Right renal pelvis (tissue), 4 donors: ENCODE results near the gene PARVB. TPM values are rescaled to one million over a fixed set of nuclear protein-coding genes. Genes with fewer than 3 reads are reported as not detected.

Source experiments
- DNase-seq, 4 donors: peaks; one replicate each; pipeline ENCODE4 v3.0.0-alpha.2; 2013; ENCODE audit warnings: low read depth in 4 of 4, low spot score in 3 of 4, missing footprints in 1 of 4
- polyA plus RNA-seq, 4 donors: library from polyadenylated mRNA; unstranded; fragments of 120-200 nt; gene quantifications; one replicate each; pipeline ENCODE4 v1.2.1, GENCODE V29; 2013; ENCODE audit not compliant: insufficient read length in 4 of 4

Gene PARVB
- polyA plus RNA-seq, 4 donors, result 21.2 to 25.0 (median 23.0) TPM

- DNase-seq, result no peak
These were observed 127.6 kb downstream of the PARVB start for GRCh38 chr22:44151676-44152075.

DNA sequence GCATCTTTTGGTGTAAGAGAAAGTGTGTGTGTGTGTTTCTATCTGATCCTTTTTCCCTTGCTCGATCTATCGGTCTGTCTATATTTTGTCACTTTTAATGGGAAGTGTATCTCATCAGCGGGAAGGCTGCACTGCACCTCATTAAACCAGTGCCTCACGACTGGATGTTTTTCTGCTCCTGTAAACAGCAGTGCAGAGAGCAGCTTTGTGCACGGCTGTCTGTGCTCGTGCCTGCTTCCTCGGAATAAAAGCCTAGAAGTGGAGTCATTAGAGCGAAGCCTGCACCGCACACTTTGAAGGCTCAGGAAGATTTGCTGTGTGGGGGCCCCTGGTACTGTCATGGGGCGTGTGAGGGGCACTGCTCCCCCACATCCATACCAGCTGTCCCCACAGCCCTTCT, 129.6 kb downstream of the PARVB start:
- DNase-seq, result no peak

DNA sequence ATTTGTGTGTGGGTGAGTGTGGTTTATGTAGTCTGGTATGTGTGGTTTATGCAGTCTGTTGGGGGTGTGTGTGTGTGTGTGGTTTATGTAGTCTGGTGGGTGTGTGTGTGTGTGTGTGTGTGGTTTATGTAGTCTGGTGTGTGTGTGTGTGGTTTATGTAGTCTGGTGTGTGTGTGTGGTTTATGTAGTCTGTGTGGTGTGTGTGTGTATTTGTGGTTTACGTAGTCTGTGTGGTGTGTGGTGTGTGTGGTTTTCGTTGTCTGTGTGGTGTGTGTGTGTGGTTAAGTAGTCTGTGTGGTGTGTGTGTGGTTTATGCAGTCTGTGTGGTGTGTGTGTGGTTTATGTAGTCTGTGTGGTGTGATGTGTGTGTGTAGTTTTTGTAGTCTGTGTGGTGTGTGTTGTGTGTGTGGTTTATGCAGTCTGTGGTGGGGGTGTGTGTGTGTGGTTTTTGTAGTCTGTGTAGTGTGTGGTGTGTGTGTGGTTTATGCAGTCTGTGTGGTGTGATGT, 130.4 kb downstream of the PARVB start:
- no peak for DNase-seq

- DNase-seq, result no peak
These were observed 131.0 kb downstream of the PARVB start for GRCh38 chr22:44155115-44155514.

DNA sequence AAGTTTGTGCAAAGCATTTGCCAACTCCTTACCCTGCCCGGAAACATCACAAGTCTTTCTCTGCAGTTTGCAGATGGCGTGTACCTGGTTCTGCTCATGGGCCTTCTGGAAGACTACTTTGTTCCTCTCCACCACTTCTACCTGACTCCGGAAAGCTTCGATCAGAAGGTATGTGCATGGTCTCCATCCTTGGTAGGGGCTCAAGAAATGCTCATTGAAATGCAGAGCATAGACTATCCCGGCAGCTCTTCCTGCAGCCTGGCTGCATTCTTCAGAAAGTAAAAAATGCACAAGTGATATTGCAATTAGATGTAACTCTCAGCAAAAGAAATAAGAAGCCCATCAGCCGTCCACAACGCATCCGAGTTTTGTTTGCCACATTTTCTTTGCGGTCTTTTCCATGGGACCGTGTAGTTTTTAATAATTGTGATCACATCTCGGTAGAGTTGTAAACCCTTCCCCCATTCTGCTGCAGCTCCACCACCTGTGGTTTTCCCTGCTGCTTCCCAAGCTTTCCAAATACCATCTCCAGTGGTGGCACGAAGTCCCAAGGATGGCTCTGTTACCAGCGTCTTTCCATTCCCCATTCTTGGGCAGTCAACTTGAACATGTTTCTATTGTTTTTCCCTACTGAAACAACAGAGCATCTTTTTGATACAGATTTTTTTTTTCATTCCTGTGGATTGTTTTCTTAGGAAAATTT, 134.0 kb downstream of the PARVB start:
- no peak for DNase-seq

DNA sequence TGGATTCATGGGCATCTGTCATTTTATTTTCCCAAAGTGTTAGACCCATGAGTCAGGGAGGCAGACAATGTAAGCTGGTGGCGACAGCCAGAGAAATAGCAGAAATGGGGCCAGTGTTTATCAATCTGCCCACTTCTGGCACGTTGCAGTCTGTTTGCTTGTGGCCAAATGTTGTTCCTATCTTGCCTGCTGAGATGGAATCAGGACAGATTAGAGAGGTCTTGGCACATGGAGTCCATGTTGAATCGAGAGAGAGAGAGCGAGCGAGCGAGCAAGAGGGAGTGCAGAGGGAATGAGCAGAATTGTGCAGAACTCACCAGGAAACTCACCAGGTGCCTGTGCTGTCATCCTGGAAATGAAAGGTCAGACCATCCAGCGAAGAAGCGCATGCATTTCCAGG, 134.7 kb downstream of the PARVB start:
- no peak for DNase-seq

- DNase-seq, result no peak
These were observed 135.1 kb downstream of the PARVB start for GRCh38 chr22:44159221-44159620.

DNA sequence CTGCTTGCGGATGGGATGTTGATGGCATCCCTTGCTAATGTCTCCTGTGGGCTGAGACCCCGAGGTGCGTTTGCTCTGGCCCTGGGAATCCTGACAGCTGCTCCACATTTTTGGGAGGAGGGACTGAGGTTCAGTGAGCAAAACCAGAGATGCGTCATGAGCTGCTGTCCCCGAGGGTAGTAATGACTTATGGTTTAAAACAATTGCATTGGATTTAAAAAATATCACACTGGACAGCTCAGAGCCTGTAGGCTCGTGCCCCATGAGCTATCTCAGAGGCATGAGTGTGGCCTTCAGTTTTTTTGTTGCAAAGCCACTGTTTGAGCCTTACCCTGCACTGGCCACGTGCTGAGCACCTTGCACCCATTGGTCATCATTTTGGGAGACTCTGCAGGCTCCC, 135.7 kb downstream of the PARVB start:
- DNase-seq, result no peak

- no peak for DNase-seq
These were observed 136.3 kb downstream of the PARVB start for GRCh38 chr22:44160421-44160820.

DNA sequence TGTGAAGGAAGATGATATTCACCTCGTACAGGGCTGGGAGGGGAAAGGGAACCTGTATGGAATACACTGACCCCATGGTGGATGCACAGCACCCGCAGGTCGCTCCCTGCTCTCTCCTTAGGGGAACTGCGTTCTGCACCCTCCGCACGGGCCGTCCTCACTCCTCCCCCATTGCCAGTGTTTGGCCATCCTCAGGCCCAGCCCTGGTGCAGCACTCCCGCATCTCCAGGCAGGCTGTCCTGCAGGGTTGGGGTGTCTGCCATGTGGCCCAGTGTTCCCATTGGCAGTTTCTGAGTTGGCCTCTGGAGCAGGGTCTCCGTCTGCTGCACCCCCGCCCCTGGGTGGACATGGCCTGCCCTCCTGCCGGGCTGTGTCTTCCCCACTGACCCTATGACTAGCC, 137.6 kb downstream of the PARVB start:
- no peak for DNase-seq

- no peak for DNase-seq
These were observed 138.9 kb downstream of the PARVB start for GRCh38 chr22:44162960-44163359.

GRCh38 chr22:44163536-44163935, 139.4 kb downstream of the PARVB start:
- no peak for DNase-seq

GRCh38 chr22:44164031-44164430, 139.9 kb downstream of the PARVB start:
- DNase-seq, result no peak

DNA sequence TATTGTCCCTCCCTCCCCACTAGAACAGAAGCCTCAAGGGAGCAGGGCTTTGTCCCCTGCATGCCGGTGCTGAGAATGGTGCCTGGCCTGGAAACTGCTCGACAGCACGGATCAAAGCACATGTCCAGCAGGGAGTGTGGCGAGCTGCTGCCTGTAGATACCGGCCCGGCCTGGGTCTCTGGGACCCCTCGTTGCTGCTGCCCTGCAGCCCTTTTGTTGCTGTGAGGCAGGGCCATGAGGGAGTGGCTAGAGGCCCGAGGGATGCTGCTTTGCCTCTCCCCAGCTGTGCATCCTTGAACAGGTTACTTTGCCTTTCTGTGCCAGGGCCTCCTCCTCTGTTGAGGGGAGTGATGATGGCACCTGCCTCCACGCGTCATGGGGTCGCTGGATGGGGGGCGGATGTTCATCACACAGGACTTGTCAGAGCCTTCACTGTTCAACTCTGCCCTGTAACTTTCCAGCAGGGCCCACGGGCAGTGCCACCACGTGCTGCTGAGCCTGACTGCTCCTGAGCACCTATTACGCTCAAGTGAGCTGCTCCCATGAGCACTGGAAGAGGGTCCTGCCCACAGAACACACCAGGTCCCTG, 141.3 kb downstream of the PARVB start:
- DNase-seq, result no peak

DNA sequence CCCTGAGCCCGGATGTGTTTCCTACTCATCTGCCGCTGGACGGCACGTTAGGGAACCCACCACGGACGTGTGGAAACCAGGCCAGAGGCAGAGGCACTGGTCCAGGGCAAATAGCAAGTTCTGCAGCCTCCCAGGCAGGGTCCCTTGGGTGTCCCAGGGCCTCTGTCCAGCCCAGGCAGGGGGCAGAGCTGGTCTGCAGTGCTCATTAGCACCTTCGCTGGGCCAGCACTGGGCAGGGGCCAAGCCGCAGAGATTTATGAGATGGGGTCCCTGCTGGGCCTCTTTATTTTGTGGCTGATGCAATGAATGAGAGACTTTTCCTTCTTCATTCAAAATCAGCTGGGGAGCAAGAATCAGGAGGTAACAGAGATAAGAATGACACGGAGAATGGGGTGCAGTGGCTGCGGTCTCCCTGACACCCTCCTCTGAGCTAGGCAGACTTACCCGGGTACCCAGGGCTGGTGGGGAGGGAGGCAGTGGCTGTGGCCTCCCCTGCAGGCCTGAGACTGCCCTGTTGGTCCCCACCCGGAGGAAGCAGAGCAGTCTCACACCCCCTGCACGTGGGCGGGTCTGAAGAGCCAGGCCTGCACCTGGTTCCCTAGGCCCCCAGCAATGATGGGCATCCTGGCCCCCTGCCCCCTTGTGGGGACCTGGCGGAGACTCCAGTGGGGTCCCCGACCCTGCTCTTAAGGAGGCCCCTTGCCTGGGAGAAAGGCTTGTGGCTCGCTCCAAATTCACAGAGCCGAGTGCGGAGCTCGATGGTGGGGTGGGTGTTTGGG, 142.6 kb downstream of the PARVB start:
- DNase-seq, result no peak

DNA sequence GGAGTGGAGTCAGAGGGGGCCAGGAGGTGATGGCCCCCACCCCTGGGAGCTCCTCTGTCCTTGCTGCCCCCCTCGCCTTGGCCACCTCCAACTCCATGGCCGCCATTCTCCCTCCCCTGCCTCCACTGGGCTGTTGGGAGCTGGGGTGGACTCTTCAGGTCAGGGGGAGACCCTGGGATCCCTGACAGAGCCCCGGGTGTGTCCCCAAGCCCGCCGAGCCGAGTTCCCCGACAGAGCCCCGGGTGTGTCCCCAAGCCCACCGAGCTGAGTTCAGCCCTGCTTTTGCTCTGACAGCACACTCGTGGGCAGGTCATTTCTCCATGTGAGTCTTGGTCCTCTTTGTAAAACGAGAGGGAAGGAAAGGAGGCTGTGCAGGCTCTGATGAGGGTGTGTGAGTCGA, 143.4 kb downstream of the PARVB start:
- DNase-seq, result no peak

- DNase-seq, result no peak
These were observed 144.1 kb downstream of the PARVB start for GRCh38 chr22:44168206-44168605.

DNA sequence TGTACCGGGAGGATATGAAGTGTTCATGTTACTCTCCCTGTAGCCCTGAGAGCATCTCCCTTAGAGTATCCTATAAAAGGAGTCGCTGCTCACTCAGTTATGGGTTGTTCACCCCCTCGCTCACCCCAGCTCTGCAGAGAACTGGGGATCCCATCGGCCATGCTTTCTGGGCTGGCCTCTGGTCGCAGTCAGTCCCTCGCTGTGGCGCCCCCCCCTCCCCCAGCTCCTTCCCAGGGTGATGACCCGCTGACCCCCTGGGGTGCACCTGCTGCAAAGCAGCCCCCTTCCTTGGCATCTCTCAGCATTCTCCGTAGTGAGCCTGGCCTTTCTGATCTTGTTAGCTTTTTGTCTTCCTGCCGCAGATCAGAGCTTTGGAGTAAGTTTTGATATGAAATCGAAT, 146.4 kb downstream of the PARVB start:
- no peak for DNase-seq

DNA sequence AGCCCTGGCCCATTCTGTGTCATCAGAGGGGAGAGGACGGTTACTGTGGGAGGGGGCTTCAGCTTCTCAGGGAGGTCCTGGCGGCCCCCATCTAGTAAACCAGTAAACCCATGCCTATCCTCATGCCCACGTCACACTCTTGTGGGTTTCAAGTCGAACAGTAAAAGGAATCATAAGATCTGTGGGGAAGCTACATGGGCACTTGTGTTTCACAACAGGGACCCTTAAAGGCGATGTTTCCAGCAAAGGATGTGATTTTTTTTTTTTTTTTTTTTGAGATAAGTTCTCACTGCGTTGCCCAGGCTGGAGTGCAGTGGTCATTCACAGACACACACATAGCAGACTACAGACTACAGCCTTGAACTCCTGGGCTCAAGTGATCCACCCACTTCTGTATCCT, 147.5 kb downstream of the PARVB start:
- DNase-seq, result no peak

- no peak for DNase-seq
These were observed 148.4 kb downstream of the PARVB start for GRCh38 chr22:44172370-44173108.

- DNase-seq, result no peak
These were observed 149.1 kb downstream of the PARVB start for GRCh38 chr22:44173154-44173553.
